Measurements from ENCODE around the gene BDKRB2.

The BDKRB2 gene

GRCh38 chr14:96274122-96274521 lies 69.5 kb downstream of the BDKRB2 start:
- Histone ChIP-seq H3K4me3 (ENCODE audit: low read depth, low read length) (no peak overlapping the region), H3K27ac (no peak overlapping the region), H3K36me3 (no peaks in the 10 kb centered on the region), H3K27me3 (ENCODE audit: insufficient read depth, low read depth, severe bottlenecking) (no peaks in the 10 kb centered on the region), H3K9me3 (ENCODE audit: severe bottlenecking) (peaks cover 15% of the 10 kb centered on the region)
- no peak for TF ChIP-seq CTCF (IDR thresholded peaks at IDR 0.05; ENCODE audit: low read depth, low read length)
- DNase-seq, result no peak

GRCh38 chr14:96274543-96274942 lies 69.9 kb downstream of the BDKRB2 start:
- peaks cover 15% of the 10 kb centered on the region for H3K9me3 ChIP-seq (ENCODE audit: severe bottlenecking)
- H3K27ac ChIP-seq, result no peak overlapping the region
- no peaks in the 10 kb centered on the region for H3K27me3 ChIP-seq (ENCODE audit: insufficient read depth, low read depth, severe bottlenecking)
- no peak for TF ChIP-seq CTCF (IDR thresholded peaks at IDR 0.05; ENCODE audit: low read depth, low read length)
- H3K4me3 ChIP-seq (ENCODE audit: low read depth, low read length), result no peak overlapping the region
- no peak for DNase-seq
- H3K36me3 ChIP-seq, result no peaks in the 10 kb centered on the region

- H3K36me3 ChIP-seq, result no peaks in the 10 kb centered on the region
- H3K9me3 ChIP-seq (ENCODE audit: severe bottlenecking), result peaks cover 15% of the 10 kb centered on the region
- H3K4me3 ChIP-seq (ENCODE audit: low read depth, low read length), result no peak overlapping the region
- TF ChIP-seq CTCF (IDR thresholded peaks at IDR 0.05; ENCODE audit: low read depth, low read length), result peak; percentile 95
- peak; percentile 76 for DNase-seq
- no peaks in the 10 kb centered on the region for H3K27me3 ChIP-seq (ENCODE audit: insufficient read depth, low read depth, severe bottlenecking)
- H3K27ac ChIP-seq, result no peak overlapping the region
Measured at GRCh38 chr14:96275177-96276112, 70.8 kb downstream of the BDKRB2 start.

GRCh38 chr14:96277890-96278289 lies 73.3 kb downstream of the BDKRB2 start:
- TF ChIP-seq CTCF (IDR thresholded peaks at IDR 0.05; ENCODE audit: low read depth, low read length), result no peak
- Histone ChIP-seq H3K4me3 (ENCODE audit: low read depth, low read length) (no peak overlapping the region), H3K9me3 (ENCODE audit: severe bottlenecking) (peaks cover 4% of the 10 kb centered on the region), H3K27ac (no peak overlapping the region), H3K27me3 (ENCODE audit: insufficient read depth, low read depth, severe bottlenecking) (no peaks in the 10 kb centered on the region), H3K36me3 (no peaks in the 10 kb centered on the region)
- no peak for DNase-seq

GRCh38 chr14:96279564-96279963 lies 74.9 kb downstream of the BDKRB2 start:
- TF ChIP-seq CTCF (IDR thresholded peaks at IDR 0.05; ENCODE audit: low read depth, low read length), result no peak
- Histone ChIP-seq H3K27ac (no peak overlapping the region), H3K27me3 (ENCODE audit: insufficient read depth, low read depth, severe bottlenecking) (no peaks in the 10 kb centered on the region), H3K36me3 (no peaks in the 10 kb centered on the region), H3K9me3 (ENCODE audit: severe bottlenecking) (peaks cover 4% of the 10 kb centered on the region), H3K4me3 (ENCODE audit: low read depth, low read length) (no peak overlapping the region)
- no peak for DNase-seq

Measured in WERI-Rb-1 (cell line).